Purkinje cell (primary cell): ENCODE data around the gene B9D1. TPM values are rescaled to one million over a fixed set of nuclear protein-coding genes. Genes with fewer than 3 reads are reported as not detected.

Experiments
- polyA plus RNA-seq: library from polyadenylated mRNA; unstranded; fragments of >200 nt; fragmentation: Nextera tagmentation; gene quantifications from 2 replicates; pipeline ENCODE4 v1.2.1, GENCODE V29; 2014

B9D1 gene, protein sequence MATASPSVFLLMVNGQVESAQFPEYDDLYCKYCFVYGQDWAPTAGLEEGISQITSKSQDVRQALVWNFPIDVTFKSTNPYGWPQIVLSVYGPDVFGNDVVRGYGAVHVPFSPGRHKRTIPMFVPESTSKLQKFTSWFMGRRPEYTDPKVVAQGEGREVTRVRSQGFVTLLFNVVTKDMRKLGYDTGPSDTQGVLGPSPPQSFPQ
- 38.4 and 66.4 TPM in 2 replicates for polyA plus RNA-seq

DNA sequence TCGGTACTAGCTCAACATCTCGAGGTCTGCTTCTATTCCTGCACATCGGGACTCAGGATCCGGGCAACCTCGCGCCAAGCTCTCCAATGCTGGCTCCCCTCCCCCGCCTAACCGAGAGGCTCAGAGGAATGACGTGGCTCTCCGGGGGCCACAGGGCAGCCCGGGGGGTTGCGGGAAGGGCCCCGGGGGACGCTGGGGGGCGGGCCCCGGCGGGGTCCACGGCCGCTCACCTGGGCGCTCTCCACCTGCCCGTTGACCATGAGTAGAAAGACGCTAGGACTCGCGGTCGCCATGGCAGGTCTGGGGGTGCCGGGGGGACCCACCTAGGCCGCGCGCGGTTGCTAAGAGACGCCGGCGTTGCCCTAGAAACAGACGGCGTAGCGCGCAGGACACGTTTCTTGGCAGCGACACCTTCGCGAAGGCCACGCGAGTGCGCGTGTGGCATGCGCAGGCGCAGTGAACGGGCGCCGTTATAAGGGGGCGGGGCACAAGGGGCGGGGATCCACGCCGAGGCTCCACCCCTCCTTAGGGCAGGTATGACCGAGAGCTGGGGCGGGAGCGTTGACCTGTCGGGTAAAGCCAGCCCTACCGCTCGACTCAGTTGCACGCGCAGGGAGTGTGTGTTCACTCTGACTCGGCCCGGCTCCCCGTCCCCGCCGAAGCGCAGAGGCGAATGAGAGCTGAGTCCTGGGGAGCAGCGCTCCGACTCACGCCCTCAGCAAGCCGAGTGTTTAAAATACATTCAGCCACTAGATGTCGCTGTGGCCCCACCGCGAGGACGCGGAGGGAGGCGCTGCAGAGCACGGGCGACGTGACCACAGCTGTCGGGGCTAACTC lies at the start of gene B9D1:
Gene B9D1 (minus strand): TSS at position 447 of the 837 bp plus-strand sequence. CDS start 154 bp downstream, at position 293.

GRCh38 chr17:19410875-19411620 lies 48.5 kb upstream of the B9D1 start, which contains the start of gene RNF112:
TSS of gene RNF112 (plus strand) at chr17:19411232. CDS start at chr17:19411409, 177 bp downstream.

GRCh38 chr17:19386974-19387920 lies 24.7 kb upstream of the B9D1 start, which contains the start of gene MFAP4:
TSS of gene MFAP4 (minus strand) at chr17:19387190. CDS start at chr17:19387155, 35 bp downstream.

GRCh38 chr17:19378416-19379360 lies 16.2 kb upstream of the B9D1 start, which contains the start of gene MAPK7:
TSS of gene MAPK7 (plus strand) at chr17:19378498. CDS start at chr17:19378901, 403 bp downstream.

Other genes starting within 250 kb of the B9D1 start
- gene GRAPL, start 235.1 kb downstream of the B9D1 start, polyA plus RNA-seq: not detected in 2 replicates
- gene EPN2, start 125.4 kb downstream of the B9D1 start, polyA plus RNA-seq: 3.9 and 8.2 TPM in 2 replicates
- 0.24 and 4.3 TPM in 2 replicates for gene MAPK7, start 15.8 kb upstream of the B9D1 start, polyA plus RNA-seq
- 0.53 TPM in 1 of 2 replicates, not detected in the other for gene MFAP4, start 24.5 kb upstream of the B9D1 start, polyA plus RNA-seq
- gene RNF112, start 48.5 kb upstream of the B9D1 start, polyA plus RNA-seq: 12.4 and 12.7 TPM in 2 replicates
- 10.7 and 13.7 TPM in 2 replicates for gene SLC47A1, start 171.1 kb upstream of the B9D1 start, polyA plus RNA-seq